ENCODE results near the gene HIP1. TPM values are rescaled to one million over a fixed set of nuclear protein-coding genes. Genes with fewer than 3 reads are reported as not detected.

HIP1 gene
- total RNA-seq, 2 donors from 2014 or later: 9.8 to 40.8 TPM

- 62% methylated on average over 13 of the region's 13 CpGs for WGBS
- TF ChIP-seq POLR2A (IDR thresholded peaks at IDR 0.05): no peak
- no peak for TF ChIP-seq CTCF (IDR thresholded peaks at IDR 0.05)
- TF ChIP-seq POLR2AphosphoS5 (IDR thresholded peaks at IDR 0.05): no peak
- Histone ChIP-seq H3K36me3 (no peaks in the 10 kb centered on the region), H3K9me3 (no peaks in the 10 kb centered on the region), H3K27ac (no peak overlapping the region), H3K4me3 (no peak overlapping the region), H3K4me1 (replicated peaks) (no peaks in the 10 kb centered on the region), H3K27me3 (replicated peaks; ENCODE audit: insufficient read depth) (no peaks in the 10 kb centered on the region)
- intact Hi-C loops (cut with DNase I): no loop called here
- DNase-seq (ENCODE audit: low spot score): no peak
Measured at GRCh38 chr7:75740846-75741497, 2.2 kb upstream of the HIP1 start.

- no peak for TF ChIP-seq CTCF (IDR thresholded peaks at IDR 0.05)
- Histone ChIP-seq H3K4me3 (peak overlapping the region; percentile 86 to 97), H3K9me3 (no peaks in the 10 kb centered on the region), H3K36me3 (no peaks in the 10 kb centered on the region), H3K27ac (peak overlapping the region; percentile 88 to 95), H3K27me3 (replicated peaks; ENCODE audit: insufficient read depth) (no peaks in the 10 kb centered on the region), H3K4me1 (replicated peaks) (no peaks in the 10 kb centered on the region)
- no peak for DNase-seq (ENCODE audit: low spot score)
- intact Hi-C loops (cut with DNase I): no loop called here
- WGBS: 64% methylated on average over 26 of the region's 26 CpGs
Measured at GRCh38 chr7:75739796-75740672, 1.3 kb upstream of the HIP1 start.

GRCh38 chr7:75738975-75739795, 444 bp upstream of the HIP1 start:
- DNase-seq (ENCODE audit: low spot score): peak; percentile 100
- no peaks in the 10 kb centered on the region for H3K4me1 ChIP-seq (replicated peaks)
- no peaks in the 10 kb centered on the region for H3K36me3 ChIP-seq
- H3K4me3 ChIP-seq: peak overlapping the region; percentile 86 to 97
- TF ChIP-seq POLR2A (IDR thresholded peaks at IDR 0.05): peak; percentile 47
- TF ChIP-seq POLR2AphosphoS5 (IDR thresholded peaks at IDR 0.05): peak; percentile 71
- peak in 2 of 4 experiments; percentile 46 to 49 for TF ChIP-seq CTCF (IDR thresholded peaks at IDR 0.05)
- no peaks in the 10 kb centered on the region for H3K27me3 ChIP-seq (replicated peaks; ENCODE audit: insufficient read depth)
- intact Hi-C loops (cut with DNase I): no loop called here
- H3K9me3 ChIP-seq: no peaks in the 10 kb centered on the region
- 2% methylated on average over 36 of the region's 89 CpGs for WGBS
- peak overlapping the region; percentile 88 to 95 for H3K27ac ChIP-seq

GRCh38 chr7:75737856-75738603, 711 bp downstream of the HIP1 start:
- Histone ChIP-seq H3K4me3 (peak overlapping the region; percentile 86 to 97), H3K36me3 (no peaks in the 10 kb centered on the region), H3K27ac (peak overlapping the region; percentile 88), H3K4me1 (replicated peaks) (no peaks in the 10 kb centered on the region), H3K9me3 (no peaks in the 10 kb centered on the region), H3K27me3 (replicated peaks; ENCODE audit: insufficient read depth) (no peaks in the 10 kb centered on the region)
- intact Hi-C loops (cut with DNase I): no loop called here
- 4% methylated on average over 18 of the region's 18 CpGs for WGBS
- DNase-seq (ENCODE audit: low spot score): peak; percentile 5
- TF ChIP-seq POLR2AphosphoS5 (IDR thresholded peaks at IDR 0.05) (no peak), CTCF (IDR thresholded peaks at IDR 0.05) (no peak), POLR2A (IDR thresholded peaks at IDR 0.05) (no peak)

All from prostate gland (tissue), 2 donors.